Gastrocnemius medialis (tissue), 4 donors: Measurements from ENCODE around the gene SFT2D1.

Experiments
- CTCF ChIP-seq, 5 experiments: fragments of 450-650 bp in 3 of 5; fragments of 200-600 bp in 2 of 5; sonication (generic) in 2 of 5; IDR thresholded peaks in 4 of 5; conservative IDR thresholded peaks in 1 of 5; 1 replicate in 4 of 5; 2 replicates in 1 of 5; pipeline ENCODE4 v1.5.1; 2016 to 2019; ENCODE audit warnings: antibody characterized with exemption in 5 of 5, mild to moderate bottlenecking in 3 of 5, moderate library complexity in 3 of 5
- POLR2A ChIP-seq, 2 donors: fragments of 450-650 bp; IDR thresholded peaks; one replicate each; pipeline ENCODE4 v1.6.1; 2017; ENCODE audit warnings: antibody characterized with exemption in 2 of 2, mild to moderate bottlenecking in 2 of 2, moderate library complexity in 2 of 2

GRCh38 chr6:166293731-166294584, 48.4 kb downstream of the SFT2D1 start:
- no peak for TF ChIP-seq CTCF (IDR thresholded peaks at IDR 0.05 in 4 of 5, conservative IDR thresholded peaks at IDR 0.05 in 1 of 5)
- no peak for TF ChIP-seq POLR2A (IDR thresholded peaks at IDR 0.05)
